Caco-2 (cell line): Measurements from ENCODE around the gene RRBP1. TPM values are rescaled to one million over a fixed set of nuclear protein-coding genes. Genes with fewer than 3 reads are reported as not detected.

ENCODE experiments used
- BruUV-seq: library from RNA; stranded (reverse); fragments of 400-500 nt; replicated peaks from 2 replicates; lab custom pipeline; 2021; lab: Mats Ljungman, UMichigan
- CTCF ChIA-PET: fragments of 300-600 bp; sonication (Branson Sonifier 250); formaldehyde crosslinking; loops from one replicate; lab custom pipeline; 2022; ENCODE audit warnings: antibody characterized with exemption; lab: Charles Lee
- POLR2A ChIA-PET: fragments of 300-600 bp; sonication (Branson Sonifier 250); formaldehyde crosslinking; loops from one replicate; lab custom pipeline; 2022; ENCODE audit warnings: antibody characterized with exemption; lab: Charles Lee
- DNase-seq, 2 experiments: peaks; one replicate each; pipeline versions ENCODE4 v3.0.0 to v3.0.0-alpha.2; 2020 to 2022
- H3K27me3 ChIP-seq: replicated peaks from 2 replicates; pipeline ENCODE4 v1.6.0; 2011; ENCODE audit warnings: low read length; ENCODE audit not compliant: control insufficient read depth, insufficient read depth
- H3K36me3 ChIP-seq: 2 replicates; pipeline ENCODE4 v1.5.1; 2011; ENCODE audit warnings: low read length; ENCODE audit not compliant: control insufficient read depth, insufficient read depth
- H3K4me1 ChIP-seq: fragments of 250-450 bp; sonication (Bioruptor Pico); 2 replicates; pipeline ENCODE4 v1.5.1; 2020; ENCODE audit warnings: mild to moderate bottlenecking
- H3K4me3 ChIP-seq: 2 replicates; pipeline ENCODE4 v1.5.1; 2011; ENCODE audit warnings: low read depth, mild to moderate bottlenecking, control low read depth, low read length
- H3K9me3 ChIP-seq: fragments of 250-450 bp; sonication (Bioruptor Pico); 2 replicates; pipeline ENCODE4 v1.5.1; 2020; ENCODE audit warnings: mild to moderate bottlenecking, moderate library complexity
- H3K27ac Mint-ChIP-seq: one replicate; pipeline ENCODE4 v1.8.0; 2022; ENCODE audit warnings: mixed read lengths; ENCODE audit not compliant: unreplicated experiment
- H3K27me3 Mint-ChIP-seq: one replicate; pipeline ENCODE4 v1.8.0; 2022; ENCODE audit warnings: mixed read lengths; ENCODE audit not compliant: insufficient read depth, unreplicated experiment
- H3K36me3 Mint-ChIP-seq: one replicate; pipeline ENCODE4 v1.8.0; 2022; ENCODE audit warnings: mild to moderate bottlenecking, mixed read lengths; ENCODE audit not compliant: insufficient read depth, unreplicated experiment
- H3K4me1 Mint-ChIP-seq: one replicate; pipeline ENCODE4 v1.8.0; 2022; ENCODE audit warnings: low read depth, mixed read lengths; ENCODE audit not compliant: unreplicated experiment
- H3K4me3 Mint-ChIP-seq: one replicate; pipeline ENCODE4 v1.8.0; 2022; ENCODE audit warnings: mild to moderate bottlenecking, moderate library complexity, mixed read lengths; ENCODE audit not compliant: unreplicated experiment
- H3K9me3 Mint-ChIP-seq: one replicate; pipeline ENCODE4 v1.8.0; 2022; ENCODE audit warnings: mixed read lengths; ENCODE audit not compliant: unreplicated experiment
- intact Hi-C: fragments of 100-400 bp; cut with micrococcal nuclease; formaldehyde crosslinking; loops from one replicate; pipeline ENCODE4 v1.10.0; 2022; ENCODE audit not compliant: unreplicated experiment
- total RNA-seq: library from RNA; stranded (reverse); gene quantifications from 2 replicates; pipeline ENCODE4 v1.2.3, GENCODE V29; 2022
- TF ChIP-seq, protein P1 (sequence below), 2 experiments: fragments of 200-600 bp in 1 of 2; IDR thresholded peaks; 1 replicate in 1 of 2; 2 replicates in 1 of 2; pipeline versions ENCODE4 v1.5.1 to v1.8.0; 2011 to 2022; ENCODE audit warnings: antibody characterized with exemption in 1 of 2, control low read depth in 1 of 2, inconsistent platforms in 1 of 2, low read depth in 1 of 2, low read length in 1 of 2, mild to moderate bottlenecking in 1 of 2, moderate library complexity in 1 of 2; ENCODE audit not compliant: insufficient read depth in 1 of 2, severe bottlenecking in 1 of 2, unreplicated experiment in 1 of 2

RRBP1 gene
- total RNA-seq, 1 experiment from 2014 or later = 758 TPM

DNA sequence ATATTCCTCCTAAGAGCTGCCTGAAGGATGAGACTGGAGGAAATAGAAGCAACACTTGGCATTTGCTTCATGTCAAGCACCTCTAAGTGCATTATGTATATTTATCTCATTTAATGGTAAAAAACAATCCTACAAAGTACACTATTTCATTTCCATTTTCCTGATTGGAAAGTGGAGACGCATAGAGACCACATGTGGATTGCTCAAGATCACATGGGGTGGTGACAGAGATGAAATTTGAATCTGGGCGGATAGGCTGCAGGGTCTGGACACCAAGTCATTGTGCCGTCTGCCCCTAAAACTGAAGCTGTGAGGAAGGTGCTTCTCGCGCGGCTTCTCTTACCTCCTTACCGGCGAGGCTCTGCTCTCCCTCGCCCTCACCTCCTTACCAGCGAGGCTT lies 48.0 kb upstream of the RRBP1 start:
- no peaks in the 10 kb centered on the region for H3K9me3 Mint-ChIP-seq

DNA sequence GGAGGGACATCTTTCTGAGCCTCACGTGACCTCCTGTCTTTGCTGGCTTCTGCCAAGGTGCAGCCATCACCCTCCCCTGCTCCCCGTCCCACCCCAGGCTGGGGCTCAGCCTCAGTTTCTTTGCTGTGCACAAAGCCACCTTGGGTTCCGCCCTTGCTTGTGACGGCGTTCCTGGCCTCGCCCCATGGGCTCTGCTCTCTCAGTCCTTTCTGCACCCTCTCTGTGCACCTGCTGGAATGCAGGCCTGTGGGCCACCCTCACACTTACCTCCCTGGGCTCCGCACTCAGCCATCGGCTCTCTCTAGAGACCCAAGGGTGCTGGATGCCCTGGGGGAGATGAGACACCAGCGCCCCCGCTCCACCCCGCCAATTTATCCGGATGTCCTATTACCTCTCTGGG lies 46.0 kb upstream of the RRBP1 start:
- H3K27ac Mint-ChIP-seq = no peak overlapping the region
- H3K4me3 Mint-ChIP-seq = no peak overlapping the region
- no peaks in the 10 kb centered on the region for H3K36me3 ChIP-seq
- no peak overlapping the region for H3K4me3 ChIP-seq
- peaks cover 19% of the 10 kb centered on the region for H3K4me1 ChIP-seq
- H3K9me3 ChIP-seq = peaks cover 5% of the 10 kb centered on the region; the same call in 1 of the 2 replicates
- ChIA-PET POLR2A (no interaction called here), CTCF (no interaction called here)
- intact Hi-C loops = no loop called here
- BruUV-seq = no TSS peak
- peaks cover 4% of the 10 kb centered on the region for H3K36me3 Mint-ChIP-seq
- H3K27me3 Mint-ChIP-seq = no peaks in the 10 kb centered on the region
- no peak for DNase-seq
- H3K4me1 Mint-ChIP-seq = peaks cover 27% of the 10 kb centered on the region
- no peaks in the 10 kb centered on the region for H3K9me3 Mint-ChIP-seq
- no peaks in the 10 kb centered on the region for H3K27me3 ChIP-seq
- TF ChIP-seq, protein P1, sequence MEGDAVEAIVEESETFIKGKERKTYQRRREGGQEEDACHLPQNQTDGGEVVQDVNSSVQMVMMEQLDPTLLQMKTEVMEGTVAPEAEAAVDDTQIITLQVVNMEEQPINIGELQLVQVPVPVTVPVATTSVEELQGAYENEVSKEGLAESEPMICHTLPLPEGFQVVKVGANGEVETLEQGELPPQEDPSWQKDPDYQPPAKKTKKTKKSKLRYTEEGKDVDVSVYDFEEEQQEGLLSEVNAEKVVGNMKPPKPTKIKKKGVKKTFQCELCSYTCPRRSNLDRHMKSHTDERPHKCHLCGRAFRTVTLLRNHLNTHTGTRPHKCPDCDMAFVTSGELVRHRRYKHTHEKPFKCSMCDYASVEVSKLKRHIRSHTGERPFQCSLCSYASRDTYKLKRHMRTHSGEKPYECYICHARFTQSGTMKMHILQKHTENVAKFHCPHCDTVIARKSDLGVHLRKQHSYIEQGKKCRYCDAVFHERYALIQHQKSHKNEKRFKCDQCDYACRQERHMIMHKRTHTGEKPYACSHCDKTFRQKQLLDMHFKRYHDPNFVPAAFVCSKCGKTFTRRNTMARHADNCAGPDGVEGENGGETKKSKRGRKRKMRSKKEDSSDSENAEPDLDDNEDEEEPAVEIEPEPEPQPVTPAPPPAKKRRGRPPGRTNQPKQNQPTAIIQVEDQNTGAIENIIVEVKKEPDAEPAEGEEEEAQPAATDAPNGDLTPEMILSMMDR (IDR thresholded peaks at IDR 0.05; ENCODE audit: insufficient read depth in 1 of 2, low read depth in 1 of 2, low read length in 1 of 2, severe bottlenecking in 1 of 2, unreplicated experiment in 1 of 2) = no peak

More for the DNA sequence above, 48.0 kb upstream of the RRBP1 start:
- Histone ChIP-seq H3K4me3 (no peak overlapping the region), H3K9me3 (no peaks in the 10 kb centered on the region), H3K27me3 (no peaks in the 10 kb centered on the region), H3K4me1 (peaks cover 15% of the 10 kb centered on the region), H3K36me3 (no peaks in the 10 kb centered on the region)
- ChIA-PET POLR2A (no interaction called here), CTCF (no interaction called here)
- no peaks in the 10 kb centered on the region for H3K36me3 Mint-ChIP-seq
- H3K4me3 Mint-ChIP-seq = no peak overlapping the region
- intact Hi-C loops = loop anchor here (5.0 kb wide), 1 partner anchor 147 kb away; no protein-coding TSS in a partner anchor
- BruUV-seq = no TSS peak
- peaks cover 23% of the 10 kb centered on the region for H3K4me1 Mint-ChIP-seq
- no peaks in the 10 kb centered on the region for H3K27me3 Mint-ChIP-seq
- DNase-seq = no peak
- no peak overlapping the region for H3K27ac Mint-ChIP-seq
- TF ChIP-seq, protein P1 (IDR thresholded peaks at IDR 0.05; ENCODE audit: insufficient read depth in 1 of 2, low read depth in 1 of 2, low read length in 1 of 2, severe bottlenecking in 1 of 2, unreplicated experiment in 1 of 2) = no peak

DNA sequence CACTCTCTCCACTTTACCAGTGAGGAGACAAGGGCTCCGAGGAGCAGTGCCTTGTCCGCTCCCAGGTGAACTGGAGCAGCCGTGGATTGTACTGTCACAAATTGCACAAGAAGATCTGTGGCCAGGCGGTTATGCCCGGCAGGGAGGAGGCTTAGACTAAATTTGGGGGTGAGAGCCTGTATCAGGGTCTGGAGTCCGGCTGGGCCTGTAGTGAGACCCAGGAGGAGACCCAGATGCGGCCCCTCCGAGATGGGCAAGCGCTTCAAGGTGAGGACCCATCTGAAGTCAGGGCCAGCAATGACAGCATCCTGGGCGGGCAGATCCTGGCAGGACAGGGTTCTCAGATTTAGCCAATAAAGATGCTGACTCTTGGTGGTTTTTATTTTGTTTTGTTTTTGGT lies 45.3 kb upstream of the RRBP1 start:
- CTCF ChIA-PET = no interaction called here
- DNase-seq = no peak
- Mint-ChIP-seq H3K9me3 (no peaks in the 10 kb centered on the region), H3K36me3 (peaks cover 11% of the 10 kb centered on the region), H3K4me3 (no peak overlapping the region), H3K4me1 (peaks cover 35% of the 10 kb centered on the region), H3K27me3 (no peaks in the 10 kb centered on the region), H3K27ac (no peak overlapping the region)
- BruUV-seq = no TSS peak
- H3K4me3 ChIP-seq = no peak overlapping the region
- POLR2A ChIA-PET = interaction anchor here (1.2 kb wide), 1 partner anchor 45 kb away, joined by 24 read pairs; the partner anchor contains the start of gene RRBP1
- peaks cover 26% of the 10 kb centered on the region for H3K4me1 ChIP-seq
- TF ChIP-seq, protein P1 (IDR thresholded peaks at IDR 0.05; ENCODE audit: insufficient read depth in 1 of 2, low read depth in 1 of 2, low read length in 1 of 2, severe bottlenecking in 1 of 2, unreplicated experiment in 1 of 2) = no peak
- H3K36me3 ChIP-seq = no peaks in the 10 kb centered on the region
- peaks cover 5% of the 10 kb centered on the region; the same call in 1 of the 2 replicates for H3K9me3 ChIP-seq
- H3K27me3 ChIP-seq = no peaks in the 10 kb centered on the region
- intact Hi-C loops = no loop called here
